Inferior parietal cortex (tissue), 1 donor: Measurements from ENCODE around the gene RIC1.
A peak's percentile ranks its signal among the peaks of the same experiment; 100 is the strongest.
"Not testable (repeated sequence)": the region's sequence is repeated elsewhere in the genome, so short reads cannot be mapped to it uniquely, and the experiment has no call there.

Source experiments
- DNase-seq: peaks from one replicate; pipeline ENCODE4 v3.0.0-alpha.2; 2016; ENCODE audit errors: extremely low spot score

Gene RIC1

GRCh38 chr9:5667391-5667790, 38.5 kb downstream of the RIC1 start:
- no peak for DNase-seq

GRCh38 chr9:5670079-5670478, 41.2 kb downstream of the RIC1 start:
- peak; percentile 25 for DNase-seq

GRCh38 chr9:5671711-5672353, 42.9 kb downstream of the RIC1 start:
- no peak for DNase-seq

DNA sequence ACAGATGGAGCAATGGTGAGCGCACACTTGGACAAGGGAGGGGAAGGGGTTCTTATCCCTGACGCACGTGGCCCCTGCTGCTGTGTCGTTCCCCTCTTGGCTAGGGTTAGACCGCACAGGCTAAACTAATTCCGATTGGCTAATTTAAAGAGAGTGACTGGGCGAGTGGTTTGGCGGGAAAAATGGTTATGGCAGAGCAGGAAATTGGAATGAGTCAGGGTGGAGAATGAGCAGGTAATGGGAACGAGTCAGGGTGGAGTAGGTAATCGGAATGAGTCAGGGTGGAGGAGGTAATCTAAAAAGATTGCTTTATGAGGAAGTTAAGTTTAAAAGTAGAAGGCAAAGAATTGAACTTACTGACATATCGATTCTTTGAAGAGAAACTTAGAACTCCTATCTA, 46.1 kb downstream of the RIC1 start:
- not testable (repeated sequence) for DNase-seq

DNA sequence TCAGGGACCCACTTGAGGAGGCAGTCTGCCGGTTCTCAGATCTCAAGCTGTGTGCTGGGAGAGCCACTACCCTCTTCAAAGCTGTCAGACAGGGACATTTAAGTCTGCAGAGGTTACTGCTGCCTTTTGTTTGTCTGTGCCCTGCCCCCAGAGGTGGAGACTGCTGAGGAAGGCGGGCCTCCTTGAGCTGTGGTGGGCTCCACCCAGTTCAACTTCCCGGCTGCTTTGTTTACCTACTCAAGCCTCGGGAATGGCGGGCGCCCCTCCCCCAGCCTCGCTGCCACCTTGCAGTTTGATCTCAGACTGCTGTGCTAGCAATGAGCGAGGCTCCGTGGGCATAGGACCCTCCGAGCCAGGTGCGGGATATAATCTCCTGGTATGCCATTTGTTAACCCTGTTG, 54.7 kb downstream of the RIC1 start:
- not testable (repeated sequence) for DNase-seq

DNA sequence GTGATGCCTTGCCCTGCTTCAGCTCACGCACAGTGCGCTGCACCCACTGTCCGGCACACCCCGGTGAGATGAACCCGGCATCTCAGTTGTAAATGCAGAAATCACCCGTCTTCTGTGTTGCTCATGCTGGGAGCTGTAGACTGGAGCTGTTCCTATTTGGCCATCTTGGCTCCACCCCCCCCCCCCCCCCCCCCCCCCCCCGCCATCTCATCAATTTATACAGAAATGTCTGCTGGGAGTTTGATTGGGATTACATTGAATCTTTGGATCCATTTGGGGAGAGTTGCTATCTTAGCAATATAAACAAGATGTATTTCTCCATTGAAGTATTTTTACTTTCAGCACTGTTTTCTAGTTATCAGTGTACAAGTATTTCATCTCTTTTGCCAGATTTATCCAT, 55.2 kb downstream of the RIC1 start:
- no peak for DNase-seq

DNA sequence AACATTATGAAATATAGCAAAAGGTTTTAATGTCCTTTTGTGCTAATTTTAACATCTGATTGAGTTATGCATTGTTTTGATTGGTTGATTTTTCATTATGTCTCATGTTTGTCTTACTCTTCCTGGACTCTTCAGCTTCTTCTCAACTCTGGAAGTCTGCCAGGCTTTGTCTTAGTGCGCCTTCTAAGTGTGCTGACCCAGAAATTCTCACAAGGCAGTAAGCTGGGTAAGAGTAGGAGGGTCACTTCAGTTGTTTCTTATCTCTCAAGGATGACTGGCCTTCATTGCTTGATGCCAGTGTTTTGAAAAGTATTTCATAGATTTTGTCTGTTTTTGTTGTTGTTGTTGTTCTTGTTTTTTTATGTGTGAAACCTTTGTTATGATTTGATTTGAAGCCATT, 59.2 kb downstream of the RIC1 start:
- no peak for DNase-seq

GRCh38 chr9:5690278-5690677, 61.4 kb downstream of the RIC1 start:
- no peak for DNase-seq

DNA sequence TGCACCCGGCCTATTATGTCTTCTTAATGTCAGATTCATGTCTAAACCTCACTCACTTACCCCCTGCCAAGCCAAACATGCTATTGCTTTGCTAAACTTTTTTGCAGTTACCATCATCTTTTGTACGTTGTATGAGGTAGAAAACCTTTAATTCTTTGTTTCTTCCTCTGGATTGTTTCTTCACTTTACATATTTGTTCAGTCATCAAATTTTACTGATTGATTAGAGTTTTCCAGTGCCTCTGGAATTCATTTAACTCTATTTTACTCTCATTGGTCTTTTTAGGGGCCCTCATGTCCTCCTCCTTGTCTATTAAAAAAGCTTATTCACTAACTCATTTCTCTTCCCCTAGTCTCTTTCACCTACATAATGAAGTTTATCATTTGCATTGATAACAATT, 67.0 kb downstream of the RIC1 start:
- DNase-seq: no peak

DNA sequence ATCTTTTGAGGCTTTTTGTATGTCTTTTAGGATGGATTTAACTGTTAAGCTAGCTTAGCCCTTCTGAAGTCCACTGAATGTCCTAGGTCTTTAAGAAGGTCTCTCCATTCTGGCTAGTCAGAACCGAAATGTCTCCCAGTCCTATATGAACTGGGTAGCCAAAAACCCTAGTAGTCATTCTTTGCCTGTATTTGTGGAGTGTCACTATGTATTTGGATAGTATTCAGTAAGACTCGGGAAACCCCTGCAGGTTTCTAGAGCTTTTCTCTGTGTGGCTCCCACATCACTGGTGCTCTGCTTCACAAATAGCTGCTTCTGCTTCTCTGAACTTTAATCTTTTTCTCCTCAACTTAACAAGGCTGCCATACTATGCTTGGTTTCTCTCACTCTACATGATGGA, 68.0 kb downstream of the RIC1 start:
- no peak for DNase-seq

- DNase-seq: no peak
Observed at GRCh38 chr9:5698004-5698403, 69.1 kb downstream of the RIC1 start.

DNA sequence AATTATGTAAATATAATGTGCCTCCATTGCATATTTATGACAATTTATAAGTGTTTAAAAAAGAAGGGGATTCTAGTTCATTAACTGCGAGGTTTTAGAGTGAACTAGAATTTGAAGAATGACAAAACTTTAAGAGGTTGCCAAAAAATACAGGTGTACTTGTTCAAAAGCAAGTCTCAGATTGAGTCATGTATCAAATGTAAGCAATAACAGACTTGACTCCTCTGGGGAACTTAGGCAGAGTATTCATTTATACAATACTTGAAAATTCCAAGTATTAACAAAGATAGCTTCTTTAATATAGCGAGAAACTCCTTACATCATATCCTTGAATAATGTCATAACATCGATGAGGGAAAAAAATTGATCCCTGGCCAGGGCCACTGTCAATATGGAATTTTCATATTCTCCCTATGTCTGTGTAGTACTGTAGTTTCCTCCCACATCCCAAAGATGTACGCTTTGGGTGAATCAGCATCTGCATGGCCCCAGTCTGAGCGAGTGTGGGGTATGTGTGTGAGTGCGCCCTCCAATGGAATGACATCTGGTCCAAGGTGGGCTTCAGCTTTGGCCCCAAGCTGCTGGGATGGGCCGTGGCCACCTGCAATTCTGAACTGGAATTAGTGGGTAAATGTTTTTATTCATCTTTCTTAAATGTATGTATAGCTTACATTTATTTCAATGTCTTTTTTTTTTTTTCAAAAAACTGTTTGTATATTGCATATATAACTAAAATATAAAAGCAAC, 70.1 kb downstream of the RIC1 start:
- DNase-seq: no peak

- no peak for DNase-seq
Observed at GRCh38 chr9:5708414-5708813, 79.5 kb downstream of the RIC1 start.

- DNase-seq: no peak
Observed at GRCh38 chr9:5712651-5713390, 83.9 kb downstream of the RIC1 start.

GRCh38 chr9:5714501-5715401, 85.8 kb downstream of the RIC1 start:
- no peak for DNase-seq

GRCh38 chr9:5715548-5716127, 86.7 kb downstream of the RIC1 start:
- DNase-seq: no peak

GRCh38 chr9:5717434-5717833, 88.5 kb downstream of the RIC1 start:
- DNase-seq: not testable (repeated sequence)

GRCh38 chr9:5718296-5719032, 89.6 kb downstream of the RIC1 start:
- no peak for DNase-seq

- no peak for DNase-seq
Observed at GRCh38 chr9:5719100-5719926, 90.4 kb downstream of the RIC1 start.

GRCh38 chr9:5720151-5720550, 91.2 kb downstream of the RIC1 start:
- DNase-seq: no peak
